Panc1 (cell line): Measurements from ENCODE around the gene TMOD3.

Experiments
- CTCF ChIP-seq: fragments of 450-650 bp; IDR thresholded peaks from 2 replicates; pipeline ENCODE4 v1.5.1; 2017; ENCODE audit warnings: mild to moderate bottlenecking
- POLR2AphosphoS5 ChIP-seq: IDR thresholded peaks from 2 replicates; pipeline ENCODE4 v1.6.1; 2012; ENCODE audit warnings: mild to moderate bottlenecking, low read depth, low read length, moderate library complexity
- REST ChIP-seq, 2 experiments: IDR thresholded peaks; 2 replicates each; pipeline ENCODE4 v1.6.1; 2011 to 2012; ENCODE audit warnings: low read depth in 2 of 2, control low read depth in 1 of 2, low read length in 1 of 2, mild to moderate bottlenecking in 1 of 2, moderate library complexity in 1 of 2; ENCODE audit not compliant: insufficient read depth in 1 of 2
- TCF7L2 ChIP-seq: IDR thresholded peaks from 2 replicates; pipeline ENCODE4 v1.6.1; 2011; ENCODE audit warnings: mild to moderate bottlenecking, low read depth, low read length, inconsistent platforms

GRCh38 chr15:51803965-51804364 lies 25.5 kb upstream of the TMOD3 start:
- TF ChIP-seq CTCF: no peak
- no peak for TF ChIP-seq REST (IDR thresholded peaks at IDR 0.05; ENCODE audit: insufficient read depth in 1 of 2, low read depth in 2 of 2, low read length in 1 of 2)
- TF ChIP-seq POLR2AphosphoS5: no peak
- TF ChIP-seq TCF7L2: no peak
